Heart right ventricle (tissue), 16 donors: ENCODE data around the gene CHRNB4. TPM values are rescaled to one million over a fixed set of nuclear protein-coding genes. Genes with fewer than 3 reads are reported as not detected.

ENCODE experiments used
- ATAC-seq, 8 donors: fragments of 200-7000 bp; cut with Tn5 transposase; one replicate each; pipeline ENCODE4 v1.9.1; 2020; ENCODE audit warnings: mild to moderate bottlenecking in 8 of 8, moderate library complexity in 8 of 8, moderate number of reproducible peaks in 1 of 8
- DNase-seq, 2 donors: peaks; one replicate each; pipeline ENCODE4 v3.0.0-alpha.2; 2020
- H3K27ac ChIP-seq, 10 donors: fragments of 200-600 bp; sonication (generic) in 2 of 10; one replicate each; pipeline versions ENCODE4 v1.5.0 to v1.8.0; 2020 to 2022; ENCODE audit warnings: mild to moderate bottlenecking in 3 of 10
- H3K27me3 ChIP-seq, 7 donors: fragments of 200-600 bp; one replicate each; pipeline ENCODE4 v1.8.0; 2021 to 2022; ENCODE audit warnings: mild to moderate bottlenecking in 2 of 7
- H3K36me3 ChIP-seq, 9 donors: fragments of 200-600 bp; sonication (generic) in 1 of 9; one replicate each; pipeline versions ENCODE4 v1.5.0 to v1.8.0; 2020 to 2022; ENCODE audit warnings: mild to moderate bottlenecking in 2 of 9
- H3K4me1 ChIP-seq, 9 donors: fragments of 200-600 bp; sonication (generic) in 1 of 9; one replicate each; pipeline versions ENCODE4 v1.5.0 to v1.8.0; 2020 to 2022; ENCODE audit warnings: mild to moderate bottlenecking in 4 of 9
- H3K4me3 ChIP-seq, 10 donors: fragments of 200-600 bp; sonication (generic) in 2 of 10; one replicate each; pipeline versions ENCODE4 v1.5.0 to v1.8.0; 2020 to 2022; ENCODE audit warnings: mild to moderate bottlenecking in 7 of 10, moderate library complexity in 2 of 10
- H3K9me3 ChIP-seq, 11 donors: fragments of 200-600 bp in 10 of 11; sonication (generic) in 2 of 11; one replicate each; pipeline versions ENCODE4 v1.5.0 to v1.8.0; 2013 to 2022; ENCODE audit warnings: mild to moderate bottlenecking in 2 of 11, control low read depth in 1 of 11, moderate library complexity in 1 of 11
- WGBS, 2 donors: extraction: QIAGEN DNeasy Blood & Tissue Kit; methylation state at CpG; one replicate each; pipeline ENCODE4 v1.1.7; 2013; ENCODE audit warnings: inconsistent platforms in 1 of 2; 5-methylcytosine and 5-hydroxymethylcytosine counted together
- intact Hi-C, 10 donors: fragments of 100-400 bp; cut with DNase I; formaldehyde crosslinking; loops; one replicate each; pipeline versions ENCODE4 v1.11.1 to v1.14.2; 2022
- polyA plus RNA-seq, 2 donors: library from polyadenylated mRNA; stranded (reverse); fragments of 200-250 nt; gene quantifications; one replicate each; pipeline ENCODE4 v1.2.3, GENCODE V29; 2013
- total RNA-seq, 10 donors: library from RNA; stranded (reverse); fragmentation: NEBNext Ultra II Directional in 3 of 10; extraction: Animal tissue kit (Norgen Biotek cat#: 25700) in 3 of 10; gene quantifications; one replicate each; pipeline versions ENCODE4 v1.2.1 to v1.2.4, GENCODE V29; 2021 to 2023
- TF ChIP-seq, protein P1 (sequence below), 9 donors: fragments of 200-600 bp; sonication (generic) in 2 of 9; IDR thresholded peaks; one replicate each; pipeline versions ENCODE4 v1.5.0 to v1.8.0; 2021 to 2022; ENCODE audit warnings: antibody characterized with exemption in 9 of 9, mild to moderate bottlenecking in 5 of 9, moderate library complexity in 1 of 9
- donor health status: Arrhythmogenic right ventricular cardiomyopathy.
- donor health status: ischemic (EF 13 %, LVEDD 7.1; RV severe dilation, severe dysfunction).
- donor health status: healthy with polysubstance abuse.
- donor health status: DM: no; HTN: yes; CAD: no.
- donor health status: DM: no; HTN: no; CAD: no.
- donor health status: ischemic (EF 25% LVEDD 6.9; RV normal size, moderate dysfunction).
- donor health status: ischemic (EF 25% LVEDD 5.7; RV mildly dilated, moderate dysfunction).
- donor health status: healthy.
- donor health status: DM: yes; HTN: yes; CAD: no.
- donor health status: Ischemic cardiomyopathy.
- donor health status: ischemic (EF 35%, LVEDD 5.7; RV mildly dilated, moderate dysfunction).
- donor health status: nonischemic (EF 11% LVEDD 7.7; RV severe dilation, severe dysfunction).
- donor health status: DM: yes; HTN: yes; CAD: no.
- donor health status: PGD.
- donor health status: ischemic (EF 29% LVEDD 5.4; RV normal size, mild dysfunction).
- donor health status: nonischemic (EF 23%, LVEDD 6.1; RV moderate dilation, normal function).

CHRNB4 gene
- total and polyA plus RNA-seq, 12 donors, result 0.01 to 0.13 (median 0.11) TPM; not detected in 9

DNA sequence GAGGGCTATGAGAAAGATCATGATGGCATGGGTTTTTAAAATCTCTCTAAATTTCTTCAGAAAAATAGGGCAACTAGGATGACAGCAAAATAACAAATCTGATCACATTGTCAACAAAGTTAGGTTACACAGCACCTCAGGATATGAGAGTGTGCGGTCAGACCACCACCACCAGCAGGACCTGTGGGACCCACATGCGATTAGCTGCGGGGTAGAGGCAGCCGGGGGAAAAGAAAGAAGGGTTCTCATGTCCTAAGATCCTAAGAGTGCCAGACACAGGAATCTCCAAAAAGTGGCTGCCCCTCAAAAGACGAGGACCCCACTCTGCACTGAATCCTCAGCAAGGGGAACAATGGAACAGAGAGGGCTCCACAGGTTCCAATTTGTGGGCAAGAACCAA lies 35.8 kb downstream of the CHRNB4 start:
- Histone ChIP-seq H3K9me3 (no peaks in the 10 kb centered on the region), H3K4me3 (no peak overlapping the region), H3K27ac (no peak overlapping the region), H3K4me1 (no peaks in the 10 kb centered on the region), H3K27me3 (peaks cover 0 to 8% (median 0%) of the 10 kb centered on the region in 7 donors), H3K36me3 (no peaks in the 10 kb centered on the region)
- 88 to 92% methylated on average over 5 of the region's 5 CpGs for WGBS, 2 donors
- TF ChIP-seq, protein P1, sequence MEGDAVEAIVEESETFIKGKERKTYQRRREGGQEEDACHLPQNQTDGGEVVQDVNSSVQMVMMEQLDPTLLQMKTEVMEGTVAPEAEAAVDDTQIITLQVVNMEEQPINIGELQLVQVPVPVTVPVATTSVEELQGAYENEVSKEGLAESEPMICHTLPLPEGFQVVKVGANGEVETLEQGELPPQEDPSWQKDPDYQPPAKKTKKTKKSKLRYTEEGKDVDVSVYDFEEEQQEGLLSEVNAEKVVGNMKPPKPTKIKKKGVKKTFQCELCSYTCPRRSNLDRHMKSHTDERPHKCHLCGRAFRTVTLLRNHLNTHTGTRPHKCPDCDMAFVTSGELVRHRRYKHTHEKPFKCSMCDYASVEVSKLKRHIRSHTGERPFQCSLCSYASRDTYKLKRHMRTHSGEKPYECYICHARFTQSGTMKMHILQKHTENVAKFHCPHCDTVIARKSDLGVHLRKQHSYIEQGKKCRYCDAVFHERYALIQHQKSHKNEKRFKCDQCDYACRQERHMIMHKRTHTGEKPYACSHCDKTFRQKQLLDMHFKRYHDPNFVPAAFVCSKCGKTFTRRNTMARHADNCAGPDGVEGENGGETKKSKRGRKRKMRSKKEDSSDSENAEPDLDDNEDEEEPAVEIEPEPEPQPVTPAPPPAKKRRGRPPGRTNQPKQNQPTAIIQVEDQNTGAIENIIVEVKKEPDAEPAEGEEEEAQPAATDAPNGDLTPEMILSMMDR (IDR thresholded peaks at IDR 0.05), result no peak
- intact Hi-C loops, result no loop called here
- DNase-seq (no peak), ATAC-seq (no peak)

DNA sequence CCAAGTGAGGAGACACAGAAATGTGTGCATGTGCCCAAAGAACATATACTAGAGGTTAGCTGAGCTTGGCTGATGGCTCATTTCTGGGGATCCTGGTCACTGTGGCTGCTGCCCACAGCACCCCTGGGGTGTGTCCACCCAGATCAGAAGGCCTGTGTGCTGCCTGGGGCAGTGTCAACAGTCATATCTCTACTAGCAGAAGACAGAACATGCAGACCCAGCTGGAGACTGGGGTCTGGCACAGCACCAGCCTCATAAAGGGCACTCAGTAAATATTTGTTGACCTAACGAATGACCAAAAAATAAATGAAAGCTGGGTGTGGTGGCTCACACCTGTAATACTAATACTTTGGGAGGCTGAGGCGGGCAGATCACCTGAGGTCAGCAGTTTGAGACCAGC lies 36.6 kb downstream of the CHRNB4 start:
- 85 to 96% methylated on average over 2 of the region's 2 CpGs for WGBS, 2 donors
- peaks cover 0 to 8% (median 0%) of the 10 kb centered on the region in 7 donors for H3K27me3 ChIP-seq
- TF ChIP-seq, protein P1 (IDR thresholded peaks at IDR 0.05), result no peak

DNA sequence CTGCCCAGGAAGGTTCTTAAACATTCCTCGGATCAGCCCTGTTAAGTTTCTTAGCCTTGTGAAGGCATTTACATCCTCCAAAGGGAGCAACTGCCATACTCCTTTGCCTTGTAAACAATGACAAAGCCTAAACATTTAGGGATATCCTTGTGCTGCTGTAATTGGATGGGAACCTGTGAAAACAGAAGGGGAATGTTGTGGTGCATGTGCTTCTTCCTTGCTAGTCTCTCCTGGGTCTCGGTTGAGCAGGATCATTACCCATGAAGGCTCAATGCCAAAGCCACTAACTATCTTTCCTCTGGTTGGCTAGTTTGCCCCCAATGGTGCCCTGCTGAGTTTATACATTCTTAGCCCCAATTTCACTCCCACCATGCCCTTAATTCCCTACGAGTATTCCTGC lies 37.5 kb downstream of the CHRNB4 start:
- H3K36me3 ChIP-seq, result no peaks in the 10 kb centered on the region
- 79 to 81% methylated on average over 3 of the region's 3 CpGs for WGBS, 2 donors
- H3K9me3 ChIP-seq, result no peaks in the 10 kb centered on the region
- no peak overlapping the region for H3K4me3 ChIP-seq
- no peaks in the 10 kb centered on the region for H3K4me1 ChIP-seq
- H3K27ac ChIP-seq, result no peak overlapping the region
- DNase-seq (no peak), ATAC-seq (no peak)
- intact Hi-C loops, result no loop called here
- H3K27me3 ChIP-seq, result peaks cover 0 to 8% (median 0%) of the 10 kb centered on the region in 7 donors
- TF ChIP-seq, protein P1 (IDR thresholded peaks at IDR 0.05), result no peak

More for the DNA sequence above, 36.6 kb downstream of the CHRNB4 start:
- Histone ChIP-seq H3K9me3 (no peaks in the 10 kb centered on the region), H3K4me3 (no peak overlapping the region), H3K36me3 (no peaks in the 10 kb centered on the region), H3K27ac (no peak overlapping the region), H3K4me1 (no peaks in the 10 kb centered on the region)
- intact Hi-C loops, result no loop called here
- ATAC-seq (no peak), DNase-seq (no peak)

DNA sequence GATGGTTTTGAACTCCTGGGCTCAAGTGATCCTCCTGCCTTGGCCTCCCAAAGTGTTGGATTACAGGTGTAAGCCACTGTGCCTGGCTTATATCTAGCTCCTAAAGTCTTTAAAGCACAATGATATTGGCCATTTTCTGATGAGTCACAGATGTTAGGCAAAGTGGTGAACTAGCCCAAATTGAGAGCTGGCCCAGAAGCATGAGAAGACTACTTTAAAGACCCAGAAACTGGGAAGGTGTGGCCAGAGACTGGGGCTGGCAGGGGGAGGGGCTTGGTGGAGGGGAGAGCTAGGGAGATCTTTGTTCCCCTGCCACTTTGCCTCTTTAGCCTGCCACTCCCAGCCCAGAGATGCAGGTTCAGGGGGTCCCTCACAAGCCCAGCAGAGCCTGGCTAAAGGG lies 41.8 kb downstream of the CHRNB4 start:
- no peak overlapping the region for H3K4me3 ChIP-seq
- intact Hi-C loops, result no loop called here
- TF ChIP-seq, protein P1 (IDR thresholded peaks at IDR 0.05), result no peak
- H3K27ac ChIP-seq, result no peak overlapping the region
- DNase-seq, result no peak
- H3K36me3 ChIP-seq, result no peaks in the 10 kb centered on the region
- no peak for ATAC-seq
- H3K27me3 ChIP-seq, result peaks cover 0 to 8% (median 0%) of the 10 kb centered on the region in 7 donors
- H3K4me1 ChIP-seq, result no peaks in the 10 kb centered on the region
- no peaks in the 10 kb centered on the region for H3K9me3 ChIP-seq
